ENCODE data around the gene CNDP1. TPM values are rescaled to one million over a fixed set of nuclear protein-coding genes. Genes with fewer than 3 reads are reported as not detected.

CNDP1 gene
- polyA plus RNA-seq, 1 donor from 2014 or later: 2.1 TPM

GRCh38 chr18:74579496-74580065 is 45.3 kb downstream of the CNDP1 start:
- TF ChIP-seq EP300 (conservative IDR thresholded peaks at IDR 0.05; ENCODE audit: poor library complexity, severe bottlenecking): peak; percentile 44
- TF ChIP-seq SMC3 (conservative IDR thresholded peaks at IDR 0.05; ENCODE audit: poor library complexity): no peak
- no peak for TF ChIP-seq TAF1 (IDR thresholded peaks at IDR 0.05; ENCODE audit: low read depth)
- TF ChIP-seq, protein P1, sequence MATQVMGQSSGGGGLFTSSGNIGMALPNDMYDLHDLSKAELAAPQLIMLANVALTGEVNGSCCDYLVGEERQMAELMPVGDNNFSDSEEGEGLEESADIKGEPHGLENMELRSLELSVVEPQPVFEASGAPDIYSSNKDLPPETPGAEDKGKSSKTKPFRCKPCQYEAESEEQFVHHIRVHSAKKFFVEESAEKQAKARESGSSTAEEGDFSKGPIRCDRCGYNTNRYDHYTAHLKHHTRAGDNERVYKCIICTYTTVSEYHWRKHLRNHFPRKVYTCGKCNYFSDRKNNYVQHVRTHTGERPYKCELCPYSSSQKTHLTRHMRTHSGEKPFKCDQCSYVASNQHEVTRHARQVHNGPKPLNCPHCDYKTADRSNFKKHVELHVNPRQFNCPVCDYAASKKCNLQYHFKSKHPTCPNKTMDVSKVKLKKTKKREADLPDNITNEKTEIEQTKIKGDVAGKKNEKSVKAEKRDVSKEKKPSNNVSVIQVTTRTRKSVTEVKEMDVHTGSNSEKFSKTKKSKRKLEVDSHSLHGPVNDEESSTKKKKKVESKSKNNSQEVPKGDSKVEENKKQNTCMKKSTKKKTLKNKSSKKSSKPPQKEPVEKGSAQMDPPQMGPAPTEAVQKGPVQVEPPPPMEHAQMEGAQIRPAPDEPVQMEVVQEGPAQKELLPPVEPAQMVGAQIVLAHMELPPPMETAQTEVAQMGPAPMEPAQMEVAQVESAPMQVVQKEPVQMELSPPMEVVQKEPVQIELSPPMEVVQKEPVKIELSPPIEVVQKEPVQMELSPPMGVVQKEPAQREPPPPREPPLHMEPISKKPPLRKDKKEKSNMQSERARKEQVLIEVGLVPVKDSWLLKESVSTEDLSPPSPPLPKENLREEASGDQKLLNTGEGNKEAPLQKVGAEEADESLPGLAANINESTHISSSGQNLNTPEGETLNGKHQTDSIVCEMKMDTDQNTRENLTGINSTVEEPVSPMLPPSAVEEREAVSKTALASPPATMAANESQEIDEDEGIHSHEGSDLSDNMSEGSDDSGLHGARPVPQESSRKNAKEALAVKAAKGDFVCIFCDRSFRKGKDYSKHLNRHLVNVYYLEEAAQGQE (IDR thresholded peaks at IDR 0.05; ENCODE audit: borderline replicate concordance): no peak
- no peak for TF ChIP-seq EZH2 (IDR thresholded peaks at IDR 0.05; ENCODE audit: borderline replicate concordance, insufficient read depth, low read length, poor library complexity, severe bottlenecking)
- TF ChIP-seq, protein P2, sequence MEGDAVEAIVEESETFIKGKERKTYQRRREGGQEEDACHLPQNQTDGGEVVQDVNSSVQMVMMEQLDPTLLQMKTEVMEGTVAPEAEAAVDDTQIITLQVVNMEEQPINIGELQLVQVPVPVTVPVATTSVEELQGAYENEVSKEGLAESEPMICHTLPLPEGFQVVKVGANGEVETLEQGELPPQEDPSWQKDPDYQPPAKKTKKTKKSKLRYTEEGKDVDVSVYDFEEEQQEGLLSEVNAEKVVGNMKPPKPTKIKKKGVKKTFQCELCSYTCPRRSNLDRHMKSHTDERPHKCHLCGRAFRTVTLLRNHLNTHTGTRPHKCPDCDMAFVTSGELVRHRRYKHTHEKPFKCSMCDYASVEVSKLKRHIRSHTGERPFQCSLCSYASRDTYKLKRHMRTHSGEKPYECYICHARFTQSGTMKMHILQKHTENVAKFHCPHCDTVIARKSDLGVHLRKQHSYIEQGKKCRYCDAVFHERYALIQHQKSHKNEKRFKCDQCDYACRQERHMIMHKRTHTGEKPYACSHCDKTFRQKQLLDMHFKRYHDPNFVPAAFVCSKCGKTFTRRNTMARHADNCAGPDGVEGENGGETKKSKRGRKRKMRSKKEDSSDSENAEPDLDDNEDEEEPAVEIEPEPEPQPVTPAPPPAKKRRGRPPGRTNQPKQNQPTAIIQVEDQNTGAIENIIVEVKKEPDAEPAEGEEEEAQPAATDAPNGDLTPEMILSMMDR (IDR thresholded peaks at IDR 0.05; ENCODE audit: poor library complexity, severe bottlenecking): no peak
- no peak for TF ChIP-seq MXI1 (conservative IDR thresholded peaks at IDR 0.05; ENCODE audit: poor library complexity, severe bottlenecking)
- TF ChIP-seq POLR2AphosphoS5 (IDR thresholded peaks at IDR 0.05): peak; percentile 21
- no peak for TF ChIP-seq RAD21 (conservative IDR thresholded peaks at IDR 0.05)
- Histone ChIP-seq H3K36me3 (ENCODE audit: insufficient read depth, low read length) (no peaks in the 10 kb centered on the region), H3K9ac (ENCODE audit: low read length) (no peak overlapping the region), H2AFZ (ENCODE audit: low read depth, low read length) (no peak overlapping the region), H3K4me2 (ENCODE audit: low read length) (no peak overlapping the region), H3K9me3 (ENCODE audit: low read length) (no peaks in the 10 kb centered on the region), H3K9me2 (ENCODE audit: insufficient read depth, low read length) (no peaks in the 10 kb centered on the region), H3K27ac (ENCODE audit: low read length) (no peak overlapping the region), H3K79me2 (replicated peaks; ENCODE audit: insufficient read depth, low read length) (no peaks in the 10 kb centered on the region), H4K20me1 (ENCODE audit: insufficient read depth) (no peaks in the 10 kb centered on the region), H3K27me3 (ENCODE audit: insufficient read depth, low read depth, low read length) (no peaks in the 10 kb centered on the region), H3K4me3 (ENCODE audit: low read length) (no peak overlapping the region), H3F3A (ENCODE audit: insufficient read depth, low read length, poor library complexity, severe bottlenecking) (no peaks in the 10 kb centered on the region)

GRCh38 chr18:74582642-74583041 is 48.3 kb downstream of the CNDP1 start:
- TF ChIP-seq POLR2AphosphoS5 (IDR thresholded peaks at IDR 0.05): no peak
- TF ChIP-seq SMC3 (conservative IDR thresholded peaks at IDR 0.05; ENCODE audit: poor library complexity): no peak
- TF ChIP-seq, protein P2 (IDR thresholded peaks at IDR 0.05; ENCODE audit: poor library complexity, severe bottlenecking): no peak
- TF ChIP-seq TAF1 (IDR thresholded peaks at IDR 0.05; ENCODE audit: low read depth): no peak
- TF ChIP-seq EP300 (conservative IDR thresholded peaks at IDR 0.05; ENCODE audit: poor library complexity, severe bottlenecking): no peak
- no peaks in the 10 kb centered on the region for H3K9me2 ChIP-seq (ENCODE audit: insufficient read depth, low read length)
- H3K9ac ChIP-seq (ENCODE audit: low read length): no peak overlapping the region
- no peak overlapping the region for H3K4me2 ChIP-seq (ENCODE audit: low read length)
- H3K27me3 ChIP-seq (ENCODE audit: insufficient read depth, low read depth, low read length): no peaks in the 10 kb centered on the region
- H3F3A ChIP-seq (ENCODE audit: insufficient read depth, low read length, poor library complexity, severe bottlenecking): no peaks in the 10 kb centered on the region
- H3K79me2 ChIP-seq (replicated peaks; ENCODE audit: insufficient read depth, low read length): no peaks in the 10 kb centered on the region
- H2AFZ ChIP-seq (ENCODE audit: low read depth, low read length): no peak overlapping the region
- no peak overlapping the region for H3K27ac ChIP-seq (ENCODE audit: low read length)
- H3K4me3 ChIP-seq (ENCODE audit: low read length): no peak overlapping the region
- H3K9me3 ChIP-seq (ENCODE audit: low read length): no peaks in the 10 kb centered on the region
- H3K36me3 ChIP-seq (ENCODE audit: insufficient read depth, low read length): no peaks in the 10 kb centered on the region
- no peaks in the 10 kb centered on the region for H4K20me1 ChIP-seq (ENCODE audit: insufficient read depth)
